Left ventricle myocardium superior (tissue), 1 donor: Measurements from ENCODE around the gene MAN1A2. TPM values are rescaled to one million over a fixed set of nuclear protein-coding genes. Genes with fewer than 3 reads are reported as not detected.
A peak's percentile ranks its signal among the peaks of the same experiment; 100 is the strongest.
"Not testable (repeated sequence)": the region's sequence is repeated elsewhere in the genome, so short reads cannot be mapped to it uniquely, and the experiment has no call there.

Experiments
- ATAC-seq: fragments of 200-7000 bp; cut with Tn5 transposase; one replicate; pipeline ENCODE4 v1.9.1; 2020; ENCODE audit warnings: mild to moderate bottlenecking, moderate library complexity
- DNase-seq: peaks from one replicate; pipeline ENCODE4 v3.0.0-alpha.2; 2020
- intact Hi-C: fragments of 100-400 bp; cut with micrococcal nuclease; formaldehyde crosslinking; loops from one replicate; pipeline ENCODE4 v1.11.0; 2022
- long read RNA-seq: library from polyadenylated mRNA; unstranded; transcript quantifications from one replicate; pipeline ENCODE4 v2.0.0, GENCODE V29; 2021
- total RNA-seq: library from RNA; stranded (reverse); fragmentation: NEBNext Ultra II Directional; extraction: Animal tissue kit (Norgen Biotek cat#: 25700); gene quantifications from one replicate; pipeline ENCODE4 v1.2.1, GENCODE V29; 2021
- donor health status: DM: no; HTN: yes; CAD: no; lungs with severe emphysema.

Gene MAN1A2
- 24.0 TPM for total RNA-seq
- long read RNA-seq, full-length matches to known transcripts, result 5 of 30 reads
- long read RNA-seq, partial matches to known transcripts, result 19 of 30 reads
- long read RNA-seq, other reads (novel, unspliced or antisense), result 6 of 30 reads

GRCh38 chr1:117367046-117368025 is at the start of gene MAN1A2:
TSS of gene MAN1A2 (plus strand) at chr1:117367449. CDS start at chr1:117368184, 735 bp downstream.
- DNase-seq, result peak; percentile 95
- intact Hi-C loops, result no loop called here

GRCh38 chr1:117318011-117318410 is 49.2 kb upstream of the MAN1A2 start:
- no peak for ATAC-seq

More at GRCh38 chr1:117367046-117368025, at the start of gene MAN1A2:
- peak; percentile 95 for ATAC-seq

GRCh38 chr1:117318426-117318825 is 48.8 kb upstream of the MAN1A2 start:
- intact Hi-C loops, result no loop called here
- DNase-seq, result no peak
- ATAC-seq, result no peak

More at GRCh38 chr1:117318011-117318410, 49.2 kb upstream of the MAN1A2 start:
- intact Hi-C loops, result no loop called here
- no peak for DNase-seq

GRCh38 chr1:117320515-117320914 is 46.7 kb upstream of the MAN1A2 start:
- intact Hi-C loops, result no loop called here
- DNase-seq, result no peak
- ATAC-seq, result no peak

- no peak for DNase-seq
- ATAC-seq, result peak; percentile 86
- intact Hi-C loops, result no loop called here
Observed at GRCh38 chr1:117321680-117322609, 45.3 kb upstream of the MAN1A2 start.

- no peak for DNase-seq
- no peak for ATAC-seq
Observed at GRCh38 chr1:117324357-117324756, 42.9 kb upstream of the MAN1A2 start.

GRCh38 chr1:117326035-117326434 is 41.2 kb upstream of the MAN1A2 start:
- intact Hi-C loops, ATAC-seq, DNase-seq: not testable (repeated sequence)

More at GRCh38 chr1:117324357-117324756, 42.9 kb upstream of the MAN1A2 start:
- intact Hi-C loops, result no loop called here

GRCh38 chr1:117327011-117327410 is 40.2 kb upstream of the MAN1A2 start:
- no peak for DNase-seq
- ATAC-seq, result no peak
- intact Hi-C loops, result no loop called here

GRCh38 chr1:117335376-117336086 is 31.7 kb upstream of the MAN1A2 start:
- no peak for ATAC-seq
- no peak for DNase-seq
- intact Hi-C loops, result no loop called here

- ATAC-seq (peak; percentile 87), DNase-seq (peak; percentile 28)
- intact Hi-C loops, result no loop called here
Observed at GRCh38 chr1:117336088-117336817, 31.0 kb upstream of the MAN1A2 start.

GRCh38 chr1:117339866-117340700 is 27.2 kb upstream of the MAN1A2 start:
- DNase-seq, result no peak
- ATAC-seq, result peak; percentile 62
- intact Hi-C loops, result no loop called here

GRCh38 chr1:117341123-117341522 is 26.1 kb upstream of the MAN1A2 start:
- no peak for DNase-seq
- intact Hi-C loops, result no loop called here
- ATAC-seq, result no peak

- intact Hi-C loops, result no loop called here
- ATAC-seq, result peak; percentile 75
Observed at GRCh38 chr1:117342397-117342796, 24.9 kb upstream of the MAN1A2 start.

GRCh38 chr1:117346206-117346928 is 20.9 kb upstream of the MAN1A2 start:
- DNase-seq (no peak), ATAC-seq (no peak)
- intact Hi-C loops, result no loop called here

More at GRCh38 chr1:117342397-117342796, 24.9 kb upstream of the MAN1A2 start:
- DNase-seq, result no peak

GRCh38 chr1:117347907-117348306 is 19.3 kb upstream of the MAN1A2 start:
- no peak for ATAC-seq
- DNase-seq, result no peak
- intact Hi-C loops, result no loop called here

- ATAC-seq, intact Hi-C loops, DNase-seq: not testable (repeated sequence)
Observed at GRCh38 chr1:117352695-117353094, 14.6 kb upstream of the MAN1A2 start.
